ENCODE results near the gene SCG2. TPM values are rescaled to one million over a fixed set of nuclear protein-coding genes. Genes with fewer than 3 reads are reported as not detected.

SCG2 gene
- total and polyA plus RNA-seq, 2 experiments from 2014 or later, result under 0.01 to 0.60 TPM

- Histone ChIP-seq H3K36me3 (ENCODE audit: low read depth) (no peaks in the 10 kb centered on the region), H3K4me1 (ENCODE audit: insufficient read depth) (peaks cover 31% of the 10 kb centered on the region), H3K9me3 (ENCODE audit: low read depth) (no peaks in the 10 kb centered on the region), H4K20me1 (ENCODE audit: insufficient read depth) (no peaks in the 10 kb centered on the region), H3K4me3 (no peak overlapping the region), H3F3A (ENCODE audit: insufficient read depth) (peaks cover 13% of the 10 kb centered on the region), H3K9me2 (ENCODE audit: insufficient read depth) (no peaks in the 10 kb centered on the region), H3K4me2 (ENCODE audit: unreplicated experiment) (no peak overlapping the region), H2AFZ (no peak overlapping the region), H3K9ac (no peak overlapping the region), H3K27me3 (replicated peaks; ENCODE audit: insufficient read depth) (no peaks in the 10 kb centered on the region), H3K27ac (no peak overlapping the region), H3K79me2 (ENCODE audit: insufficient read depth) (no peaks in the 10 kb centered on the region)
- no peak for DNase-seq
- TF ChIP-seq EZH2phosphoT487 (IDR thresholded peaks at IDR 0.05; ENCODE audit: insufficient read depth, low read depth), result no peak
- TF ChIP-seq EZH2 (IDR thresholded peaks at IDR 0.05; ENCODE audit: insufficient read depth, poor library complexity, severe bottlenecking), result no peak
- WGBS, 2 experiments (ENCODE audit: low coverage in 1 of 2, low lambda C conversion rate in 2 of 2, missing lambda C conversion rate in 2 of 2), result 95 to 96% methylated on average over 5 of the region's 5 CpGs
- in situ Hi-C loops (cut with MboI), result no loop called here
Measured at GRCh38 chr2:223582001-223582400, 20.2 kb downstream of the SCG2 start.

DNA sequence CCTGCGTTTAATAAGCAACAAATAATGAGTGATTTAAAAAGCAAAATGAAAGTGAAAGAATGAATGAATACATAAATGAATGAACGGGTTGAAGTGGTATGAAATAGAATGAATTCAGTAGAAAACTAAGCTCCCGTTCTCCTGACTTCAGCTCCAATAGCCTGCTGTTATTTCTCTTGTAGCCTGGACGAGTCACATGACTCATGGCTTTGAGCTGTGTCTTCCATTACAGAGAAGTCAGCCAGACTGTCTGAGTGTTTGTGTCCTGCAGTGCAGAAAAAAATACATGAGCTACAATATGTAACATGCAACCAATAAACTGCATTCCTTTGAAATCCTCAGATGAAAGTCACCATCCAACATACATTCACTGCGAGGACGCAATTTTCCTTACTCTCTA is 21.2 kb downstream of the SCG2 start:
- 8 to 14% methylated on average over 6 of the region's 6 CpGs for WGBS, 2 experiments (ENCODE audit: low coverage in 1 of 2, low lambda C conversion rate in 2 of 2, missing lambda C conversion rate in 2 of 2)
- Histone ChIP-seq H3K27ac (peak overlapping the region; percentile 42), H3K79me2 (ENCODE audit: insufficient read depth) (no peaks in the 10 kb centered on the region), H3K4me1 (ENCODE audit: insufficient read depth) (peaks cover 27% of the 10 kb centered on the region), H3K9me3 (ENCODE audit: low read depth) (no peaks in the 10 kb centered on the region), H2AFZ (peak overlapping the region; percentile 74), H3F3A (ENCODE audit: insufficient read depth) (peaks cover 17% of the 10 kb centered on the region), H3K9me2 (ENCODE audit: insufficient read depth) (no peaks in the 10 kb centered on the region), H3K4me3 (peak overlapping the region; percentile 58), H3K9ac (peak overlapping the region; percentile 44), H3K4me2 (ENCODE audit: unreplicated experiment) (peak overlapping the region; percentile 80), H4K20me1 (ENCODE audit: insufficient read depth) (no peaks in the 10 kb centered on the region), H3K36me3 (ENCODE audit: low read depth) (no peaks in the 10 kb centered on the region), H3K27me3 (replicated peaks; ENCODE audit: insufficient read depth) (no peaks in the 10 kb centered on the region)
- peak; percentile 88 for DNase-seq
- TF ChIP-seq EZH2 (IDR thresholded peaks at IDR 0.05; ENCODE audit: insufficient read depth, poor library complexity, severe bottlenecking) (no peak), EZH2phosphoT487 (IDR thresholded peaks at IDR 0.05; ENCODE audit: insufficient read depth, low read depth) (no peak)
- in situ Hi-C loops (cut with MboI), result no loop called here

DNA sequence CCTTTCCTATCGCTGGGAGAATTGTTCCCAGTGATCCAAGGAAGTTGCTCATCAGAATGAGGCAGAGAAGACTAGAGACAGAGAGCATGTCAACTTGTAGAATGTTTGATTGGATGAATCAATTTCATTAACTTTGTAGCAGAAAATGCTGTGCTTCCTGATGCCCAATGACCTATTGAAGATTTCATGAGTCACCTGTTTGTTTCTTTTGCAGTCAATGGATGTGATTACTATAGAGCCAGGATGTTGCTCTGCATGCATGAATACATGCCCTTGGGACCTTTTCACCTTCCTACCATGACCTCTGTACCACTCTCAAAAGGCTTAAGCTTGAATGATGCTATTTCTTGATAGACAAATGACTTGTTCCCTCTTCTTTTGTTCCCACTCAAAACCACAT is 23.3 kb downstream of the SCG2 start:
- H3K27me3 ChIP-seq (replicated peaks; ENCODE audit: insufficient read depth), result no peaks in the 10 kb centered on the region
- H3K9me2 ChIP-seq (ENCODE audit: insufficient read depth), result no peaks in the 10 kb centered on the region
- TF ChIP-seq EZH2phosphoT487 (IDR thresholded peaks at IDR 0.05; ENCODE audit: insufficient read depth, low read depth), result no peak
- TF ChIP-seq EZH2 (IDR thresholded peaks at IDR 0.05; ENCODE audit: insufficient read depth, poor library complexity, severe bottlenecking), result no peak
- H3K9ac ChIP-seq, result no peak overlapping the region
- peaks cover 17% of the 10 kb centered on the region for H3F3A ChIP-seq (ENCODE audit: insufficient read depth)
- no peak for DNase-seq
- no peak overlapping the region for H3K27ac ChIP-seq
- no peaks in the 10 kb centered on the region for H3K36me3 ChIP-seq (ENCODE audit: low read depth)
- no peak overlapping the region for H3K4me2 ChIP-seq (ENCODE audit: unreplicated experiment)
- H3K4me3 ChIP-seq, result no peak overlapping the region
- H3K9me3 ChIP-seq (ENCODE audit: low read depth), result no peaks in the 10 kb centered on the region
- H2AFZ ChIP-seq, result no peak overlapping the region
- in situ Hi-C loops (cut with MboI), result no loop called here
- H4K20me1 ChIP-seq (ENCODE audit: insufficient read depth), result no peaks in the 10 kb centered on the region
- 94 to 100% methylated on average over 1 of the region's 1 CpG for WGBS, 2 experiments (ENCODE audit: low coverage in 1 of 2, low lambda C conversion rate in 2 of 2, missing lambda C conversion rate in 2 of 2)
- H3K4me1 ChIP-seq (ENCODE audit: insufficient read depth), result peaks cover 22% of the 10 kb centered on the region
- no peaks in the 10 kb centered on the region for H3K79me2 ChIP-seq (ENCODE audit: insufficient read depth)

- no peaks in the 10 kb centered on the region for H3K36me3 ChIP-seq (ENCODE audit: low read depth)
- H3K9me2 ChIP-seq (ENCODE audit: insufficient read depth), result no peaks in the 10 kb centered on the region
- H3K4me1 ChIP-seq (ENCODE audit: insufficient read depth), result peaks cover 22% of the 10 kb centered on the region
- peak overlapping the region; percentile 64 for H3K4me2 ChIP-seq (ENCODE audit: unreplicated experiment)
- peak overlapping the region; percentile 48; the same call in 1 of the 2 replicates for H3K9ac ChIP-seq
- H3K79me2 ChIP-seq (ENCODE audit: insufficient read depth), result no peaks in the 10 kb centered on the region
- H3K27ac ChIP-seq, result peak overlapping the region; percentile 71
- H3F3A ChIP-seq (ENCODE audit: insufficient read depth), result peaks cover 17% of the 10 kb centered on the region
- H2AFZ ChIP-seq, result no peak overlapping the region
- 20 to 26% methylated on average over 5 of the region's 5 CpGs for WGBS, 2 experiments (ENCODE audit: low coverage in 1 of 2, low lambda C conversion rate in 2 of 2, missing lambda C conversion rate in 2 of 2)
- H3K27me3 ChIP-seq (replicated peaks; ENCODE audit: insufficient read depth), result no peaks in the 10 kb centered on the region
- H3K4me3 ChIP-seq, result no peak overlapping the region
- no peak for TF ChIP-seq EZH2phosphoT487 (IDR thresholded peaks at IDR 0.05; ENCODE audit: insufficient read depth, low read depth)
- TF ChIP-seq EZH2 (IDR thresholded peaks at IDR 0.05; ENCODE audit: insufficient read depth, poor library complexity, severe bottlenecking), result no peak
- in situ Hi-C loops (cut with MboI), result no loop called here
- DNase-seq, result peak; percentile 97
- H4K20me1 ChIP-seq (ENCODE audit: insufficient read depth), result no peaks in the 10 kb centered on the region
- no peaks in the 10 kb centered on the region for H3K9me3 ChIP-seq (ENCODE audit: low read depth)
Measured at GRCh38 chr2:223576873-223577272, 25.3 kb downstream of the SCG2 start.

- Histone ChIP-seq H2AFZ (no peak overlapping the region), H3K9me2 (ENCODE audit: insufficient read depth) (no peaks in the 10 kb centered on the region), H3K4me1 (ENCODE audit: insufficient read depth) (no peaks in the 10 kb centered on the region), H3K4me2 (ENCODE audit: unreplicated experiment) (no peak overlapping the region), H4K20me1 (ENCODE audit: insufficient read depth) (no peaks in the 10 kb centered on the region), H3K9me3 (ENCODE audit: low read depth) (no peaks in the 10 kb centered on the region), H3K27ac (no peak overlapping the region), H3K9ac (no peak overlapping the region), H3K4me3 (no peak overlapping the region), H3K79me2 (ENCODE audit: insufficient read depth) (no peaks in the 10 kb centered on the region), H3K36me3 (ENCODE audit: low read depth) (no peaks in the 10 kb centered on the region), H3K27me3 (replicated peaks; ENCODE audit: insufficient read depth) (no peaks in the 10 kb centered on the region), H3F3A (ENCODE audit: insufficient read depth) (no peaks in the 10 kb centered on the region)
- TF ChIP-seq EZH2 (IDR thresholded peaks at IDR 0.05; ENCODE audit: insufficient read depth, poor library complexity, severe bottlenecking) (no peak), EZH2phosphoT487 (IDR thresholded peaks at IDR 0.05; ENCODE audit: insufficient read depth, low read depth) (no peak)
- WGBS, 2 experiments (ENCODE audit: low coverage in 1 of 2, low lambda C conversion rate in 2 of 2, missing lambda C conversion rate in 2 of 2), result 83% methylated on average over 2 of the region's 2 CpGs
- no peak for DNase-seq
- in situ Hi-C loops (cut with MboI), result no loop called here
Measured at GRCh38 chr2:223570784-223571183, 31.4 kb downstream of the SCG2 start.

All from GM23248 (cell line).